Measurements from ENCODE around the gene TNNI3K.

- no peak for TF ChIP-seq GATA2 (IDR thresholded peaks at IDR 0.05; ENCODE audit: low read depth, low read length)
- no peak for TF ChIP-seq GATA3 (IDR thresholded peaks at IDR 0.05; ENCODE audit: low read depth, low read length)
Measured at GRCh38 chr1:74396933-74397332, 161.7 kb downstream of the TNNI3K start.

Measured in SH-SY5Y (cell line).